AG04449 (cell line): ENCODE measurements around the gene HRCT1.
"Not testable (repeated sequence)": the region's sequence is repeated elsewhere in the genome, so short reads cannot be mapped to it uniquely, and the experiment has no call there.

Experiments used
- CTCF ChIA-PET: fragments of 350-600 bp; formaldehyde crosslinking; extraction: SDS; loops from one replicate; lab custom pipeline; 2021; ENCODE audit warnings: antibody characterized with exemption; lab: Yijun Ruan, JAX
- POLR2A ChIA-PET: fragments of 400-600, 350-600 bp; formaldehyde crosslinking; extraction: SDS; loops from one replicate; lab custom pipeline; 2020; ENCODE audit warnings: antibody characterized with exemption, inconsistent platforms; lab: Yijun Ruan, JAX
- DNase-seq: peaks from one replicate; pipeline ENCODE4 v3.0.0-alpha.2; 2010; ENCODE audit warnings: low read depth, low spot score
- H3K4me3 ChIP-seq: 2 replicates; pipeline ENCODE4 v1.5.1; 2011; ENCODE audit warnings: low read depth, mild to moderate bottlenecking, control low read depth, low read length
- CTCF ChIP-seq: IDR thresholded peaks from one replicate; pipeline ENCODE4 v1.5.1; 2011; ENCODE audit warnings: mild to moderate bottlenecking, moderate library complexity, low read length, control low read depth, inconsistent platforms; ENCODE audit not compliant: insufficient read depth; ENCODE audit errors: missing control alignments

The HRCT1 gene

GRCh38 chr9:35929453-35929718, 23.4 kb downstream of the HRCT1 start:
- no peak overlapping the region for H3K4me3 ChIP-seq
- CTCF ChIA-PET, result interaction anchor here (1.4 to 3.7 kb wide), 2 partner anchors 16 to 19 kb away, joined by 6 to 18 read pairs; no protein-coding TSS in a partner anchor
- TF ChIP-seq CTCF, result no peak
- DNase-seq, result no peak
- POLR2A ChIA-PET, result no interaction called here

GRCh38 chr9:35930521-35930920, 24.5 kb downstream of the HRCT1 start:
- DNase-seq, result no peak
- no peak overlapping the region for H3K4me3 ChIP-seq
- ChIA-PET POLR2A (interaction anchor here (1.0 kb wide), 1 partner anchor 10 kb away, joined by 3 read pairs; no protein-coding TSS in a partner anchor), CTCF (interaction anchor here (3.7 kb wide), 1 partner anchor 15 kb away, joined by 18 read pairs; no protein-coding TSS in a partner anchor)
- no peak for TF ChIP-seq CTCF

GRCh38 chr9:35930989-35931388, 25.0 kb downstream of the HRCT1 start:
- H3K4me3 ChIP-seq, result no peak overlapping the region
- CTCF ChIA-PET, result interaction anchor here (1.2 to 3.7 kb wide), 2 partner anchors 14 to 105 kb away, joined by 3 to 18 read pairs; no protein-coding TSS in a partner anchor
- POLR2A ChIA-PET, result interaction anchor here (1.0 kb wide), 1 partner anchor 9 kb away, joined by 3 read pairs; no protein-coding TSS in a partner anchor
- DNase-seq, result no peak
- no peak for TF ChIP-seq CTCF

- CTCF ChIA-PET, result interaction anchor here (1.2 to 2.7 kb wide), 6 partner anchors 9 to 142 kb away, joined by 3 to 8 read pairs (median 5); no protein-coding TSS in a partner anchor
- TF ChIP-seq CTCF, result no peak
- no peak for DNase-seq
- no peak overlapping the region for H3K4me3 ChIP-seq
- POLR2A ChIA-PET, result no interaction called here
These were observed 26.7 kb downstream of the HRCT1 start for GRCh38 chr9:35932735-35933134.

- ChIA-PET POLR2A (no interaction called here), CTCF (interaction anchor here (0.7 to 2.7 kb wide), 6 partner anchors 10 to 107 kb away, joined by 3 to 8 read pairs (median 5); no protein-coding TSS in a partner anchor)
- DNase-seq, result no peak
- H3K4me3 ChIP-seq, result no peak overlapping the region
- no peak for TF ChIP-seq CTCF
These were observed 27.6 kb downstream of the HRCT1 start for GRCh38 chr9:35933550-35934067.

- DNase-seq, H3K4me3 ChIP-seq: not testable (repeated sequence)
- ChIA-PET CTCF (interaction anchor here (1.9 to 2.7 kb wide), 2 partner anchors 10 to 12 kb away, joined by 5 to 8 read pairs; no protein-coding TSS in a partner anchor), POLR2A (interaction anchor here (2.8 kb wide), 1 partner anchor 10 kb away, joined by 16 read pairs; no protein-coding TSS in a partner anchor)
These were observed 28.1 kb downstream of the HRCT1 start for GRCh38 chr9:35934069-35934468.
